ENCODE results near the gene PMP22.

GRCh38 chr17:15309236-15309635 lies 44.1 kb upstream of the PMP22 start:
- TF ChIP-seq EZH2 (IDR thresholded peaks at IDR 0.05; ENCODE audit: low read depth) (no peak), CTCF (conservative IDR thresholded peaks at IDR 0.05) (no peak)

Measured in PC-9 (cell line).